C4-2B (cell line): Measurements from ENCODE around the gene SESN1.

Source experiments
- H3K27ac ChIP-seq: fragments of 450-650 bp; 2 replicates; pipeline ENCODE4 v1.5.1; 2017
- CTCF ChIP-seq: fragments of 450-650 bp; conservative IDR thresholded peaks from 2 replicates; pipeline ENCODE4 v1.5.1; 2017; ENCODE audit warnings: mild to moderate bottlenecking
- ZFX ChIP-seq: fragments of 450-650 bp; IDR thresholded peaks from 2 replicates; pipeline ENCODE4 v1.6.1; 2017

SESN1 gene

GRCh38 chr6:109056661-109057060, 38.0 kb downstream of the SESN1 start:
- TF ChIP-seq ZFX (no peak), CTCF (no peak)
- no peak overlapping the region for H3K27ac ChIP-seq

GRCh38 chr6:109055771-109056235, 38.8 kb downstream of the SESN1 start:
- H3K27ac ChIP-seq: no peak overlapping the region
- no peak for TF ChIP-seq CTCF
- TF ChIP-seq ZFX: no peak

DNA sequence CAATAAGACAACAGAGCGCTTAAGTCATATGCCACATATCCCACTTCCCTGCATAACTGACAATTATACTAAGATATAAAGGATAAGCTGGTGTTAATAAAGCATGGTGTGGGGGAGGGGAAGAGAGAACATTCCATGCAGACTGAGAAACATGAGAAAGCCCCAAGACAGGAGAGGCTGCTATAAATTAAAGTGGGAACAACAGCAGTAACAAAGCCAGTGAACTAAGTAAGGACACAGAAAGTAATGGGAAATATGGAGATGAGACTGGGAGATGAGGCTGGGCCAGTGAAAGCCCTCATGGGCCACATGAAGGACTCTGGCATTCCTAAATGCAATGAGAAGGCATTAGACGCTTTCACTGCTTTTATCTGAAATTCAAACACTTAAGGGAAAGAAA, 41.3 kb downstream of the SESN1 start:
- no peak overlapping the region for H3K27ac ChIP-seq
- no peak for TF ChIP-seq ZFX
- no peak for TF ChIP-seq CTCF

GRCh38 chr6:109052852-109053251, 41.8 kb downstream of the SESN1 start:
- no peak overlapping the region for H3K27ac ChIP-seq
- TF ChIP-seq ZFX (no peak), CTCF (no peak)

GRCh38 chr6:109052018-109052651, 42.5 kb downstream of the SESN1 start:
- TF ChIP-seq CTCF (no peak), ZFX (no peak)
- H3K27ac ChIP-seq: no peak overlapping the region

DNA sequence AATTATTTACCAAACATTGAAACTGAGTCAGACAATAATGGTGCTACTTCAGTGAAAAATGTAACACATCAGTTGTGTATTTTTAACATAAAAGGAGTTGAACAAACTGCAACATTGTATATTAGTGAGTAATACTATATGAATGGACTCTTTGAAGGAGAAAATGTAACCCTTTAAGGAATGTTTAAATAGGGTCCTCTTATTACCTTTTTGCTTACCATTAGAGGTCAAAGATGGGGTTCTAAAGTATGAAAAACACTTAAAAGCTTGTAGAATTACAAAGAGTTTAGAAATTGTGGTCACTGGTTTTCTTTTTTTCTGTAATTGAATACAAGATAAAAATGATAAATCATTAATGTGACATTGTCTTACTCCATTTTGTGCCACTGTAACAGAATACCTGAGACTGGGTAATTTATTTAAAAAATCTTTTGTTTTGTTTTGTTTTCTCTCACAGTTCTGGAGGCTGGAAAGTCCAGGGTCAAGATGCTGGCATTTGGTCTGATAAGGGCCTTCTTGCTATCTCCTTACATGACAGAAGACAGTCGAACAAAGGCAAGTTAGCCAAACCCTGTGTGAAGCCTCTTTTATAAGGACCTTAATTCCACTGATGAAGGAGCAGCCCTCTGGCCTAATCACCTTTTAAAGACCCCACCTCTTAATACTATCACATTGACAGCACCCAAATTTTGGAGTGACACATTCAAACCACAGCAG, 43.2 kb downstream of the SESN1 start:
- no peak overlapping the region for H3K27ac ChIP-seq
- TF ChIP-seq CTCF (no peak), ZFX (no peak)

- no peak overlapping the region for H3K27ac ChIP-seq
Observed at GRCh38 chr6:109050447-109051102, 44.1 kb downstream of the SESN1 start.

More at GRCh38 chr6:109050447-109051102, 44.1 kb downstream of the SESN1 start:
- TF ChIP-seq ZFX: no peak
- TF ChIP-seq CTCF: no peak
